Measurements from ENCODE around the gene SRSF1.
"Not testable (repeated sequence)": the region's sequence is repeated elsewhere in the genome, so short reads cannot be mapped to it uniquely, and the experiment has no call there.

The SRSF1 gene, protein sequence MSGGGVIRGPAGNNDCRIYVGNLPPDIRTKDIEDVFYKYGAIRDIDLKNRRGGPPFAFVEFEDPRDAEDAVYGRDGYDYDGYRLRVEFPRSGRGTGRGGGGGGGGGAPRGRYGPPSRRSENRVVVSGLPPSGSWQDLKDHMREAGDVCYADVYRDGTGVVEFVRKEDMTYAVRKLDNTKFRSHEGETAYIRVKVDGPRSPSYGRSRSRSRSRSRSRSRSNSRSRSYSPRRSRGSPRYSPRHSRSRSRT
- 78.9 to 149 reads per million in 2 experiments for total RNA-seq

DNA sequence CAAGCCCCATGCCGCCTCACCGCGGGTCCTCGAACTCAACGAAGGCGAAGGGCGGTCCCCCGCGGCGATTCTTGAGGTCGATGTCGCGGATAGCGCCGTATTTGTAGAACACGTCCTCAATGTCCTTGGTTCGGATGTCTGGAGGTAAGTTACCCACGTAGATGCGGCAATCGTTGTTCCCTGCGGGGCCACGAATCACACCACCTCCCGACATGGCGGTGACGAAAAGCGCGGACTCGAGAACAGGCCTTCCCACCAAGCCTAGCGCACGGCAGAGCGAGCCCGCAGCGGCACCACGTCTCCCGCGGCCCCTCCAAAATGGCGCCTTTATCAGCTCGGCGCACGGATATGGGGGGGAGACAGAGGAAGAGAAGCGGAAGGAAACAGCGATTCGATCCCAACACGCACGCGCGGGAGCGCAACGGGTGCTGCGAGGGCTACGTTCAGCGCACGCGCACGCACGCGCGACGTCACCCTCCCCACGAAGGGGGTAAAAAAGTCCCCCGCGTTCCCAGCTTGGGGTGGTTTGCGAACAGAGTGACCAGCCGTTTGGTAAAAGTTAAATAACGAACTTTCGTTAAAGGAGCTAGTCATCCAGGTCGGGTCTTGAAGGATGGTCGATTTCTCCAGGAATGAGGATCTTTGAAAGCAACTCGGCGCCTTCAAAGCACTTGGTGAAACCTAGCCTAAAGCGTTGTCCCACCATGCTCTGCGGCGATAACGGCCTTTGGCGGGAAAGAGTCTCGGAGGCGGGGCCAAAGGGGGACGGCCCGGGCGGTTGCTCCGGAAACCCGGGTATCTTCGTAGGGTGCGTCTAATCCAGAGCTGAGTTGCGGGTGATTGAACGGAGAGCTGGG, at the start of gene SRSF1:
Gene SRSF1 (minus strand): TSS at position 323 of the 857 bp plus-strand sequence. CDS start 109 bp downstream, at position 214.
- DNase-seq (ENCODE audit: low read depth): peak; percentile 96

DNA sequence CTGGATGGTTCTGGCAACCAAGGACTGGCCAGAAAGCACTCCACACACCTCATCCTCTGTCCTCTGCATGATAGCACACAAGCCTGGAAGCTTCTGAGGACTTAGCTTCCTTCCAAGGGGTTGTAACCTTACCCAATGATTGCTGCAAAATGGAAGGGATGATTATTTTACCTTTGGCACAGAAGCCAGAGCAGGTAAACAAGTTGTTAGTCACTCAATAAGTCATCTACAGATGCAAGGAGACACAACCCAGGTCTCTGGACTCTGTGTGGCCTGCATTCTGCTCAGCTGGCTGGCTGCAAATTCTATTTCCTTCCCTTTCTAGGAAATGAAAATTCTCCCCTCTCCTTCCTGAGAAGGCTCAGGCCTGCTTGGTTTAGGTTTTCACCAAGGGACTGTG, 49.4 kb upstream of the SRSF1 start:
- no peak for DNase-seq (ENCODE audit: low read depth)

DNA sequence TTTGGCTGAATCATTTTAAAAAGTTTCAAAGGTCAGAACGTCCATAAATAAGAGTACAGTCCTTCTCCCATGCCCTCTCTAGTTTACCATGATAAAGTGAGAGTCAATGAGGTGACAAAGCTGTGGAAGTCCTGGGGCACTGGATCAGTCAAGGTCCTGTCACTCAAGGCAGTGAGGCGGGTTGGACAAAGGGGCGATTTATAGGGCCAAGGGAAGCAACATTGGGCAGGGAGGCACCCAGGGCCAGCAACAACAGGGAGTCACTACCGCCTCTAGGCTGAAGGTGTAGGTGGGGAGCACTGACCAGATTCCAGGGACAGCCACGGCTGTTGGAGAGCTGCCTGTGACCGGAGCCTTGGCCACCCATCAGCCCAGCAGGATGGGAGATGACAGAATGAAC, 47.6 kb upstream of the SRSF1 start:
- no peak for DNase-seq (ENCODE audit: low read depth)

DNA sequence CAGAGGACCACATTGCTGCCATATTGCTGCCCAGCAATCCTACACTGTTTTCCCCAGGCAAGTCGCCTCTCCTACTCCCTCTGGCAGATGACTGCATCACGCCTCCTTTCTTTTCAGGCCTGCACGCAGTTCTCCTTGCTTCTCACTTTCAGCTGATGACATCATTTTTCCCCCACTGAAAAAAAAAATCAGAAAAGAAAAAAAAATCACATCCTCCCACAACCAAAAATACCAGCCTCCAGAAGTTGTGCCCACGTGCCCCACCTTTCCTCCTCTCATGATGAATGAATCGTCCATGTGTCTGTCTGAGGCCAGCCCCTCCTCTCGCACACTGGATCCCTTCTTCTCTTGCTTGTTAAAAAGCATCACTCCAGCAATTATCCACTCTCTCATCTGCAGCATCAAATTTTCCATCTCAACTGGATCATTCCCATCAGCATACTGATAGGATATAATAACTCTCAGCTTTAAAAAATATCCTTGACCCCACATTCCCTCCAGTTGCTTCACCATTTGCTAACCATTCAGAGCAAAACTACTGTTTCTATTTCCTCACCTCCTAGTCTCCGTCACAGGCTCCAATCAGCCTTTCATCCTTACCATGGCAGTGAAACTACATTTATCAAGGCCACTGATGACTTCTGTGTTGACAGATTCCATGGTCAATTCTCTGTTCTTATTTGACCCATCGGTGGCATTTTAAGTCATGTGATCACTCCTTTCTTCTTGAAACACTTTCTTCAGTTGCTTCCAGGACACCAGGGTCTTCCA, 46.1 kb upstream of the SRSF1 start:
- DNase-seq (ENCODE audit: low read depth): no peak

DNA sequence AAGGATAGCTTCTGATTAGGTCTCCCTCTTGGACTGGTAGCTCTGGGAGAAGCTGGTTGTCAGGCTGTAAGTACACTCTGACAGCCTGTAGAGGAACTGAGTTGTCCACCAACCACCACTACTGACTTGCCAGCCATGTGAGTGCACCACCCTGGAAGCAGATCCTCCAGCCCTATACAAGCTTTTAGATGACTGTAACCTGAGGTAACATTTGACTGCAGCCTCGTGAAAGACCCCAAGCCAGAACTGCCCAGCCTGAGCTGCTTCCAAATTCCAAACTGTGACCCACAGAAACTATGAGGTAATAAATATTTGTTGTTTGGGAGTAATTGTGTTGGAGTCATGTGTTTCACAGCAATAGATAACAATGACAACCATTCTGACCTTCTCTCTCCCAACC, 45.4 kb upstream of the SRSF1 start:
- DNase-seq (ENCODE audit: low read depth): no peak

DNA sequence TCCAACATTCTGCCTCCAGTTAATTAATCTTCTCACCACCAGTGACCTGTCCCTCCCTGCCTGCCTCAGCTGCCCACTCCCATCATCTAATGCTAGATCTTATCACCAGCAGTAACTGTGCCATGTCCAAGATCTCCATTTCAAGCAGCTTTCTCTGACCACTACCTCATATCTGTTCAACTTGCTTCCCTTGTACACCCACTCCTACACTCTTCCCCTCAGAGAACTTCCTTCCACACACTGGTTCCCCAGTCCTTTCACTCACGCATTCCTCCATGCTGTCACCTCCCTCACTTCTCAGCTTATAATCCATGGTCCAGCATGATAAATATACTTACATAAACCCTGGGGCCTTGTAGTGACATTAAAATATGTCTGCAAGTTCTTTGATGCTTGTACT, 44.4 kb upstream of the SRSF1 start:
- no peak for DNase-seq (ENCODE audit: low read depth)

DNA sequence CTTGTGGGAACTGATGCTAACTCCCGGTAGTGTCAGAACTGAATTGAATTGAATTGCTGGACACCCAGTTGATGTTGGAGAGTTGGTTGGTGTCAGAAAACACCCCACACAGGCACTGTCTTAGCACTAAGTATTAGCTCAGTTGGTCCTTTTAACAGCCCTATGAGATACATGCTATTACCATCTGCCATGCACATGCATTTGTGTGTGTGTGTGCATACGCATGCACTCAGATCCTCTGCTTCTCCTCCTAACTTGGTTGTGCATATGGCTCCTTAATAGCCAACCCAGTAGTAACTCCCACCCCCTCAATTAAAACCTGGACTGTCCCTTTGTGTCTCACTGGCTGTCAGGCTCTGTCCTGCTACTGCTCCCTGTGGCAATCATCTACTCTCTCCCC, 43.9 kb upstream of the SRSF1 start:
- no peak for DNase-seq (ENCODE audit: low read depth)

DNA sequence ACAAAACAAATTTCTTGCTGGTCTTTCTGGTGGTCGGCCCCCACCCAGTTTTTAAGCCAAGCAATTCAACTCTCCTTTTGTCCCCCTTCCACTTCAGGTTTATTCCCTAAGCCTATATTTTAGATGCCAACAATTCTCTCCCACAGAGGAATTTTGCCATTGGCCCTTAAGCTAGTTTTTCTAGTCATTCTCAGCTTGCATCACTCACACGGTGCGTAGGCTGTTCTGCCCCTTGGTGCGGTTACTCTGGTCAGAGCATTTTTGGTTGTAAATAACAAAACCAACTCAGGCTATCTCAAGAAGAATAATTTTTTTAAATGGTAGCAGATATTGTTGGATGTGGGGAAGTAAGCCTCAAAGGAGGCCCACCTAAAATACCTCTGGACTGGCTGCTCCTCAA, 42.5 kb upstream of the SRSF1 start:
- DNase-seq (ENCODE audit: low read depth): no peak

DNA sequence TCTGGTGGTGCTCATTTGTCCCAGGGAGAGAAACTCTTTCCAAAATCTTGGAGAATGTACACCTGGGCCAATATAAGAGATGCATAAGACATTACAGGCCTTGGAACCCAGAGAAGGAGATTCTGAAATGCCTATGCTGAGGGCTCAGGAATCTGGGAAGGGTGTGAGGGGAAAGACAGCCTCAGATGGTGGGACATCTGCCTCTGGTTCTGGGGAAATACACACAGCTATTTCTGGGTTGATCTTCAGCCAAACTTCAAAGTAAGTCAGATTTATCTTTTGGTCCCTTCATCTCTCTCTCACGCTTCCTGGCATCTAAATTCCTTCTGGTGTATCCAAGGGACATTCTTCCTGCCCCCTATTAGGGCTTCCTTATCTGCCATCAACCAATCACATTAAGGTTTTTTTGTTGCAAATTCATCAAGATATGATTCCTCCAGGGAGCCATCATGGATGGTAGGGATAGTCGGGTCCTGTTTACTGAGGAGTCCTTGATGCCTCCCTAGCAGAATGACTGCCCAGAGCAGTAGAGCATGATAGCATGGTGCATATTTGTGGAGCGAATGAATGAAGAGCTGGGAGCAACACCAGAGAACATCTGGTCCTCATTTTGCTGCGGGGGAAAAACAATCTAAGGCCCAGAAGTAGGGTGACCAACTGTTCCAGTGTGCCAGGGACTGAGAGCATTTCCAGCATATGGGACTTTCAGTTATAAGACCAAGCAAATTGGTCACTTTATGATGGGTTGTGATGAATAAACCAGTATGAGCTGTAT, 40.5 kb upstream of the SRSF1 start:
- no peak for DNase-seq (ENCODE audit: low read depth)

DNA sequence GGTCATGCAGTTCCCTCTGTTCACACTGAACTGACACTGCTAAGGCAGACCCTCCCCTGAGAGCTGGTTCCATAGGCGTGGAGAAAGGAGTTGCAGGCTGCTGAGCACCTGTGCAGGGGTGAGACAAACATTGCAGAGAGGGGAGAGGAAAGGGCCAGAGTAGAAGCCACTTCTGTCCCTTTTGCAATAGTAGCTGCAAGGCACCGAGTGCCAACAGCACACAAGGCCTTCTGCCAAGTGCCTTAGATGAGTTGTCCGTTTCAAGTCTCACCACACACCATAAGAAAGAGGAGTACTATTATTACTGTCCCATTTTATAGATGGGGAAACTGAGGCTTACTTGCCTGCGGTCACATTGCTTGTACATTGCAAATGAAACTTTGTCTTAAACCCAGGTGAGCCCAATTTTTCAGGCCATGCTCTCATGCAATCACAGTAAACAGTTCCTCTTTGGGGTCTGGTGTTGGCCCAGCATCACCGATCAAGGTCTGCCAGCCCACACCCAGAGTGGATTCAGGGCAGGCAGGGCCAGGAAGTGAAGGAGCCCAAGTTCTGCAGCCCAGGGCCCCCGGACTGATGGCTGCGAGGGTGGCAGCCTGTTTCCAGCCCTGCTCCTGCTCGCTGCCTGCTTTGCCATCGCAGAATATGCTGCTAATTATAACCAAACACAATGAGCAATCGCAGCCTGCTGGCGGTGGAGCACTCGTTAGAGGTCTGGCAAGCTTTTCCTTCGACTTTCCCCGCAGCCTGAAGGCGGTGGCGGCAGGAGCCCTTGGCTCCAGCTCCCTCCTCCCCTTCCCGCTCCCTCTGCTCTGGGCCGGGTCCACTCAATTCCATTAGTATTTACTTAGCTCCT, 39.4 kb upstream of the SRSF1 start:
- DNase-seq (ENCODE audit: low read depth): no peak

DNA sequence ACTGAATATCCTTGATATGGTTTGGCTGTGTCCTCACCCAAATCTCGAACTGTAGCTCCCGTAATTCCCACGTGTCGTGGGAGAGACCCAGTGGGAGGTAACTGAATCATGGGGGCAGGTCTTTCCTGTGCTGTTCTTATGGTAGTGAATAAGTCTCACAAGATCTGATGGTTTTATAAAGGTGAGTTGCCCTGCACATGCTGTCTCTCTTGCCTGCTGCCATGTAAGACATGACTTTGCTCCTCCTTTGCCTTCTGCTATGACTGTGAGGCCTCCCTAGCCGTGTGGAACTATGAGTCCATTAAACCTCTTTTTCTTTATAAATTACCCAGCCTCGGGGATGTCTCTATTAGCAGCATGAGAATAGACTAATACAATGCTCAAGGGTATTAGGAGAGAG, 37.2 kb upstream of the SRSF1 start:
- not testable (repeated sequence) for DNase-seq (ENCODE audit: low read depth)

DNA sequence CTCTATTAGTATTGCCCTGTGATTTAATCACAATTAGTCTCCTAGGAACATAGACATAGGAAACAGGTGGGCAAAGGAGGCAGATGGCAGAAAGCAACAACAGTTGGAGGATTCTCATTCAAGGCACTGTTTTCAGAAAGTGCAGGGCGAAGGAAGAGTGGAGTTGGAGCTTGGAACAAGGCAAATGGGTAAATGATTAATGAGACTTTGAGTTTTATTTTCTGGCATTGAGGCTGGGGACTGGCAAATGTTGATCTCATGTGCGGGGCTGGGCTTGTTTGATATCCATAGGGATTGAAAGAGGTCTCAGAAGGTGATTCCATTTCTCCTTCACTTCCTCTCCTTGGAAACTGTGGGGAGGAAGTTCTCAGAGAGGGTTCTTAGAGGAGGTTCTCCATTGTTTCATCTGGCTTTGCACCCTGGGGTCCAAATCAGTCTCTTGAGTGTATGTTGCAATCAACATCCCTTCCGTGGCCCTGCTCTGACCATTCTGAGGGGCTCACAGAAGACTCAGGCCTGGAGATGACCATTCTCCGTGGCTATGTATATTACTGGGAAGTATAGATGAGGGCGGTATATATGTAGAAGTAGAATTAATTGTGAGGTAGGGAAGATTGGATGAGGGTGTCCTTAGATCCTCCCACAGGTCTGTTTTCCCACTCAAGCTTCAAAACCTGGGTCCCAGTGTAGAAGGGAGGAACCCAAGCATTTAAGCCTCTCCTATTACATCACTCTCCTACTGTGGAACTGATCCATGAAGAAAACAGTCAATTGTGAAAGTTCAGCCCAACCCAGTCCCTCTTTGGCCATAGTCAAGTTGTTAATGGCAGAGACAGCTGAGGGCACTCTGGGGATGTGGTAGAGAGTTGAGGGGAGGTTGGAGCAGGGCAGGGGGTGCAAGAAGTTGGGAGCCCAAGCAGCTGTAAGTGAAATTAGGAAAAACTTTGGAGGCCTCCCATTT, 36.5 kb upstream of the SRSF1 start:
- DNase-seq (ENCODE audit: low read depth): no peak

DNA sequence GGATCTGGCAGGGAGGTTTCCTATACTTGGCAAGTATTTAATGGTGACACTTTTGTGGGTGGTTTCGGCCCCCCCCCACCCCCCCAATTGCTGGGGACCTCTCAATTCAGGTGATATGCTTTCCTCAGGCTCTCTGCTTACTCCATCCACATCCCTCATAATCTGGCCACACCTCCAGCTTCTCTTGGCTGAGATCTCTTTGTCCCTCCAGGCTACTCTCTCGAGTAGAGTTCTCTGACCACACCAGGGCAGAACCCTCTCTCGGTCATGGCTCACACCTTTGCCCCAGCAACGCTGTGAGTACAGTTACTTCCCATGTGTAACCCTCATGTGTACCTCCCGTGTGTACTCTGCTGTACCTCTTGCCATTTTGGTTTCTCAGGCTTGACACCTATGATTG, 34.1 kb upstream of the SRSF1 start:
- no peak for DNase-seq (ENCODE audit: low read depth)

DNA sequence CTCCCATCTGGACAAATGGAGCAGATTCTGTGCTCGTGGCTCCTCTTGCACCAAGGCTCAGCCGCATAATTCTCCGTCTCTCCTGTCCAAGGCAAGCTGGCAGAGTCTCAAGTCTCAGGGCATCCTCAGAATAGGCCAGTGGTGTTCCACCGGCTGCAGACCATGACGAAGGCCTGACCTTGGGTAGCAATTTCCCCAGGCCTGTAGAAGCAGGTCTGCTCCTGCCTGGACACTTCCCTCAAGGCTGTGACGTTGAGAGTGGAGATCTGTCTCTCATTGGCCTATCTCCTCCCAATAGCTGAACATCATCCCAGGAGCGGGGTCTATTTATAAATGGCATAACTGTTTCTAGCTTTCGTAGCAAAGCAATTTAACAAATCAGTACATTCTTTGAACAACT, 33.3 kb upstream of the SRSF1 start:
- DNase-seq (ENCODE audit: low read depth): no peak

DNA sequence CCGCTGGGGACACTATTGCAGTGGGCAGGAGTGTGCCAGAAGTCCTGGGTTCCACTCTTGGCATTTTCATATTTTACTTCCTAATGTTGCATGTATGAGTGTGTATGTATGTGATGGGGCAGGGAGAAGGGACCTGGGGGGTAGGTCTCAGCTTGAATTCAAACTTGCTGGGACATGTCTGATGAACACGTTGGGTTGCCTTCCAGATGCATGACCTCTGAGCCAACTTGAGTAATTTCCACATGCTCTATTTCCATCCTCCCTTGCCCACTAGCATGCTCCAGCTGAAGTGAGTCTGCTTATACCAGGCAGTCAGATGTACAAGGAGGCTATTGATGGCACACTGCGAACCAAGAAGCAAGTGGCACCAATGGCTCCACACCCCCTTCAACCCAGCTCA, 32.9 kb upstream of the SRSF1 start:
- no peak for DNase-seq (ENCODE audit: low read depth)

DNA sequence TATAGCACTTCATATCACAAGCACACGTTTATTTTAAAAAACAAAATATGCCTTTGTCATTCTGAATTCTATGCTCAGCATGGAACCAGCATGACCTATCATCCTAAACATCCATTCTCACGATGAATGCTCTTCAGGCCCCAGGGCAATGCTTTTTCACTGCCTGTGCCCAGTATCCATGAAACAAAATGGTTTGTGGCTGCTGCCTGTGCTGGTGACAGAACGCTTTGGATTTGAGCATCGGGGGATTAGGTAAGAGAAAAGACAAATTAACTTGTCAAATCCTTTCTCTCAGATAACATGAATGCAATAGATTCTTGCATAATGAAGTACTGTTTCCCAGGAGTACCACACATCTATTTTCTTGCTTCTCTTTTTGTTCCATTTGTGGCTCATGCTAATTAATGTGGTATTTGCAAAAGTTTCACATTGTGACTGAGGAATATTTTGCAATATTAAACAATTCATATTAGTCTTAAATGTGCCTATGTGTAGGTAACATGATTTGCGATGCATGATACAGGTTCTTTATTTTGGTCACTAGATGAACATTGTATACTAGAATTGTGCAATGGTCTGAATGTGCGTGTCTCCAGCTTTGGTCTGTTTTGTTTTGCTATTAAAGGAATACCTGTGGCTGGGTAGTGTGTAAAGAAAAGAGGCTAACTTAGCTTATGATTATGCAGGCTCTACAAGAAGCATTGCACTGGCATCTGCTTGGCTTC, 25.8 kb upstream of the SRSF1 start:
- no peak for DNase-seq (ENCODE audit: low read depth)

DNA sequence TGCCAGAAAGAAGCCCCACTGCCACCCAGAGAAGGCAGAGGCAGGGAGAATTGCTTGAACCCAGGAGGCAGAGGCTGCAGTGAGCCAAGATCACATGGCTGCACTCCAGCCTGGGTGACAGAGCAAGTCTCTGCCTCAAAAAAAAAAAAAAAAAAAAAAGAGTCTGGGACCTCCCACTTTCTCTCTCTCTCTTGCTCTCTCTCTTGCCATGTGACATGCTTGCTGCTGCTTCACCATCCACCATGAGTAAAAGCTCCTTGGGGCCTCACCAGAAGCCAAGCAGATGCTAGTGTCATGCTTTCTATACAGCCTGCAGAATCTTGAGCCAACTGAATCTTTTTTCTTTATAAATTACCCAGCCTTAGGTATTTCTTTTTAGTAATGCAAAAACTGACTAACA, 21.5 kb upstream of the SRSF1 start:
- no peak for DNase-seq (ENCODE audit: low read depth)

DNA sequence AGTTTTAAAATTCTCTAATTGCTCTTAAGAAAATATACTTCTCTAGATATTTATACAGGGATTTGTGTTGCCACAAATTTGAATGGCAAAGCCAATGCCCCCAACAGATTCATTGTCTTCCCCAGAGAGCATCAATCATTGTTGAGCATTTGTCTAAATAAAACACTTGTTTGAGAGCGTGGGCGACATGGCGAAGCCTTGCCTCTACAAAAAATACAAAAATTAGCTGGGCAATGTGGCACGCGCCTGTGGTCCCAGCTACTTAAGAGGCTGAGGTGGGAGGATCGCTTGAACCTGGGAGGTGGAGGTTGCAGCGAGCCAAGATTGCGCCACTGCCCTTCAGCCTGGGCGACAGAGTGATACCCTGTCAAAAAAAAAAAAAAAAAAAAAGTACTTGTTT, 13.4 kb upstream of the SRSF1 start:
- DNase-seq (ENCODE audit: low read depth): no peak

DNA sequence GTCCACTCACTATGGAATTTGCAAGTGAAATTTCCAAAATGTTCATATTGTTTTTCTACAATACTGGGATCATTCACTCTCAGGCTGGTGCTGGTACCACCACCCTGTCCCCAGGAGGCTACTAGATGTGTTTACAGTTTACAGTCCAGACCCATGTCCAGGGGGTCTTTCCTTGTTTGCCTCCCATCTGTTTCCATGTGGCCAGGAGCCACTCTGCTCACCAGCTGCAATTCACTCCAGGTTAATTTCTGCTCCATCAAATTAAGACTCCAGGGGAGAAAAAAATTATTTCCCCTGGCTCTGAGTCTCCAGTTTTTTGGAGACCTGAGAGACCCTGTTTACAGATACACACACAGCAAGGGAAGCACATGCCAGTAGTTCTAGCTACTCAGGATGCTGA, 12.5 kb upstream of the SRSF1 start:
- DNase-seq (ENCODE audit: low read depth): no peak
